Measurements from ENCODE around the gene STPG3.
A peak's percentile ranks its signal among the peaks of the same experiment; 100 is the strongest.

The STPG3 gene

DNA sequence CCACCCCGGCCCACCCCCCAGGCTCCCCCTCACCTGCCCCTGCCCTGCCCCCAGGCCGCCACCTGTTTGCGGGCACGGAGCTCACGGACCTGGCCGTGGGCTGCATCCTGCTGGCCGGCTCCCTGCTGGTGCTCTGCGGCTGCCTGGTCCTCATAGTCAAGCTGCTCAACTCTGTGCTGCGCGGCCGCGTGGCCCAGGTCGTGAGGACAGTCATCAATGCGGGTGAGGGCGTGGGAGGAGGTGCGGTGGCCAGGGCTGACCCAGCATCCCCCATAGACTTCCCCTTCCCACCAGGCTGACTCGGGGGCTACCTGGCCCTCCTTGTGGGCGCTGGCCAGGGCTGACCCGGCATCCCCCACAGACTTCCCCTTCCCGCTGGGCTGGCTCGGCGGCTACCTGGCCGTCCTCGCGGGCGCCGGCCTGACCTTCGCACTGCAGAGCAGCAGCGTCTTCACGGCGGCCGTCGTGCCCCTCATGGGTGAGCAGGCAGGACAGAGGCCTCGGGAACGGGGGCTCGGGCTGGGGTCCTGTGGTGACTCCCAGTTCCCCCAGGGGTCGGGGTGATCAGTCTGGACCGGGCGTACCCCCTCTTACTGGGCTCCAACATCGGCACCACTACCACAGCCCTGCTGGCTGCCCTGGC, 16.9 kb upstream of the STPG3 start:
- no peak overlapping the region for H3K27ac ChIP-seq
- TF ChIP-seq, protein P1, sequence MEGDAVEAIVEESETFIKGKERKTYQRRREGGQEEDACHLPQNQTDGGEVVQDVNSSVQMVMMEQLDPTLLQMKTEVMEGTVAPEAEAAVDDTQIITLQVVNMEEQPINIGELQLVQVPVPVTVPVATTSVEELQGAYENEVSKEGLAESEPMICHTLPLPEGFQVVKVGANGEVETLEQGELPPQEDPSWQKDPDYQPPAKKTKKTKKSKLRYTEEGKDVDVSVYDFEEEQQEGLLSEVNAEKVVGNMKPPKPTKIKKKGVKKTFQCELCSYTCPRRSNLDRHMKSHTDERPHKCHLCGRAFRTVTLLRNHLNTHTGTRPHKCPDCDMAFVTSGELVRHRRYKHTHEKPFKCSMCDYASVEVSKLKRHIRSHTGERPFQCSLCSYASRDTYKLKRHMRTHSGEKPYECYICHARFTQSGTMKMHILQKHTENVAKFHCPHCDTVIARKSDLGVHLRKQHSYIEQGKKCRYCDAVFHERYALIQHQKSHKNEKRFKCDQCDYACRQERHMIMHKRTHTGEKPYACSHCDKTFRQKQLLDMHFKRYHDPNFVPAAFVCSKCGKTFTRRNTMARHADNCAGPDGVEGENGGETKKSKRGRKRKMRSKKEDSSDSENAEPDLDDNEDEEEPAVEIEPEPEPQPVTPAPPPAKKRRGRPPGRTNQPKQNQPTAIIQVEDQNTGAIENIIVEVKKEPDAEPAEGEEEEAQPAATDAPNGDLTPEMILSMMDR (IDR thresholded peaks at IDR 0.05; ENCODE audit: low read depth, low read length, missing control alignments): no peak
- H3K27me3 ChIP-seq (replicated peaks): no peaks in the 10 kb centered on the region
- H3K4me3 ChIP-seq (ENCODE audit: low read depth, low read length): no peak overlapping the region
- in situ Hi-C loops (cut with HindIII; ENCODE audit: low pct_ligation_motif_present, low sequenced_read_pairs): no loop called here
- H3K36me3 ChIP-seq (replicated peaks): no peaks in the 10 kb centered on the region
- DNase-seq: no peak

DNA sequence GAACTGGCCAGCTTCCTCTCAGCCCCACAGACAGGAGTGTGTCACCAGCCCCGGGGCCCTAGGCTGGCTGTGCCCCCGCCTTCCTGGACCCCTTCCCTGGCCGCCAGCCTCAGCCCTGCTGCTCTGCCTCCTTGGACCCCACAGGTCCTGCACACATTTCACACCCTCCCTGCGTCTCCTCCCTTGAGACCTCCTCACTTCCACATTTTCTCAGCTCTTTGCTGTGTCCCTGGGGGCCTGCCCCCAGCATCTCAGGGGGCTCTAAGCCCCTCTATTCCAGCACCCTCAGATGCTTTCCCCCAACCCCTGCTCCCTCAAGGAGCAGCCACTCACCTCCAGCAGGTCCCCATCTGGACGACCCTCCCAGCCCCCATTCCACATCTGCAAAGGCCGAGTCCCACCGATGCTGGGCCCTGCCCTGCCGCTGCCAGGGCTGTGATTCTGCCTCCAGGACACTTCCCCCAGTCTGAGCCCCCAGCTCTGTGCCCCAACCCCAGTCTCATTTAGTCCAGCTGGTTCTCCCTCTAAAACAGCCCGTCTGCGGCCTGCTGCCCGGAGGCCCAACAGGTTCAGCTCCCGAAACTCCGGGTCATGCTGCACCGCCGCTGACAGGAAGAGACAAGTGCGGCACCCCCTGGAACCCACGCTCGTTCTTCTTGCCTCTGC, 16.2 kb upstream of the STPG3 start:
- in situ Hi-C loops (cut with HindIII; ENCODE audit: low pct_ligation_motif_present, low sequenced_read_pairs): no loop called here
- DNase-seq: no peak

DNA sequence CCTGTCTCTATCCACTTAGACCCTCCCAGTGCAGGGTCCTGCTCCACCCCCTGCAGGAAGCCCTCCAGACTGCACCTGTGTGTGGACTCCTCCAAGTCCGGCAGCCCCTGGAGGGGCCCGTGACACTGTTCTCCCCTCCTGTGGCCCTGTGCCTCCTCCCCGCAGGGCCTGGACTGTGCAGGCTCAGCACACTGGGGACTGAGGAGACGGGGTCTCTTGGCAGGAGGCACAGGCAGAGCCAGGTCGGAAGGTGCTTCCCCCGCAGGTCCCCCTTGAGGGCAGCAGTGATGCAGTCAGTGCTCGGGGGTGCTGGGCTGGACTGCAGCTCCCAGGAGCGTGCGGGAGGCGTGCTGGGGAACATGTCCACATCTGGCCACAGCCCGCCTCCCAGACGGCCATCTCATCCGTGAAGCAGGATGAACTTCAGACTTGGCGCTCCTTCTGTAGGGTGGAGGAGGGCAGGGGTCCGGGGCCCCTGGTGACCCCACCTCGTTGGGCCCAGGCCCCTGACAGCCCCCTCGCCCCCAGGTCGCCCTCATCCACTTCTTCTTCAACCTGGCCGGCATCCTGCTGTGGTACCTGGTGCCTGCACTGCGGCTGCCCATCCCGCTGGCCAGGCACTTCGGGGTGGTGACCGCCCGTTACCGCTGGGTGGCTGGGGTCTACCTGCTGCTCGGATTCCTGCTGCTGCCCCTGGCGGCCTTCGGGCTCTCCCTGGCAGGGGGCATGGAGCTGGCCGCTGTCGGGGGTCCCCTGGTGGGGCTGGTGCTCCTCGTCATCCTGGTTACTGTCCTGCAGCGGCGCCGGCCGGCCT, 15.5 kb upstream of the STPG3 start:
- no peak for DNase-seq
- Histone ChIP-seq H3K27ac (no peak overlapping the region), H3K27me3 (replicated peaks) (no peaks in the 10 kb centered on the region), H3K4me3 (ENCODE audit: low read depth, low read length) (no peak overlapping the region), H3K36me3 (replicated peaks) (no peaks in the 10 kb centered on the region)
- TF ChIP-seq, protein P1 (IDR thresholded peaks at IDR 0.05; ENCODE audit: low read depth, low read length, missing control alignments): no peak
- in situ Hi-C loops (cut with HindIII; ENCODE audit: low pct_ligation_motif_present, low sequenced_read_pairs): no loop called here

More for the DNA sequence above, 16.2 kb upstream of the STPG3 start:
- H3K4me3 ChIP-seq (ENCODE audit: low read depth, low read length): no peak overlapping the region
- no peak overlapping the region for H3K27ac ChIP-seq
- no peaks in the 10 kb centered on the region for H3K36me3 ChIP-seq (replicated peaks)
- TF ChIP-seq, protein P1 (IDR thresholded peaks at IDR 0.05; ENCODE audit: low read depth, low read length, missing control alignments): no peak
- H3K27me3 ChIP-seq (replicated peaks): no peaks in the 10 kb centered on the region

DNA sequence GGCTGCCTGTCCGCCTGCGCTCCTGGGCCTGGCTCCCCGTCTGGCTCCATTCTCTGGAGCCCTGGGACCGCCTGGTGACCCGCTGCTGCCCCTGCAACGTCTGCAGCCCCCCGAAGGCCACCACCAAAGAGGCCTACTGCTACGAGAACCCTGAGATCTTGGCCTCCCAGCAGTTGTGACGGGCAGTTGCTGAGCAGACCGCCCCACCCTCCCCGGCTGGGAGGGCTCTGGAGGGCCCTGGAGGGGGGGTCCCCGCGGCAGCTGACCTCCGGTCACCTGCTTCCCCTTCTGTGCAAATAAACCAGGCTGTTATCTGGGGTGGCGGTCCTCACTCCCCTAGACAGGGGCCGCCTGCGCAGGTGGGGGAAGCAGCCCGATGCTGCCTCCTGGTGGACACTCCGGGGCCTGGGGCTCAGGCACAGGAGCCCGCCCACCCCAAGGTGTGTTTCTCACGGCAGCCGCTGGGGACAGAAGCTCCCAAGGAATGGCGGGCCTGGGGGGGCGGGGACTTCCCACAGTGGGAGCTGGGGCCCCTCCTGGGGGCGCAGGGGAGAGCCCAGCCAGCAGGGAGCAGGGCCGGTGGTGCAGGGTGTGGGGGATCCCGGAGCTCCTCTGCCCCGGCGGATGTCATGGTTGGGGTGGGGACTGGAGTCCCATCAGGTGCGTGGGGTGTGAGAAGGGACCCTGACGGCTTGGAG, 14.7 kb upstream of the STPG3 start:
- no peaks in the 10 kb centered on the region for H3K36me3 ChIP-seq (replicated peaks)
- H3K27ac ChIP-seq: no peak overlapping the region
- peak; percentile 60 for DNase-seq
- in situ Hi-C loops (cut with HindIII; ENCODE audit: low pct_ligation_motif_present, low sequenced_read_pairs): no loop called here
- H3K4me3 ChIP-seq (ENCODE audit: low read depth, low read length): no peak overlapping the region
- H3K27me3 ChIP-seq (replicated peaks): no peaks in the 10 kb centered on the region
- TF ChIP-seq, protein P1 (IDR thresholded peaks at IDR 0.05; ENCODE audit: low read depth, low read length, missing control alignments): peak; percentile 100

DNA sequence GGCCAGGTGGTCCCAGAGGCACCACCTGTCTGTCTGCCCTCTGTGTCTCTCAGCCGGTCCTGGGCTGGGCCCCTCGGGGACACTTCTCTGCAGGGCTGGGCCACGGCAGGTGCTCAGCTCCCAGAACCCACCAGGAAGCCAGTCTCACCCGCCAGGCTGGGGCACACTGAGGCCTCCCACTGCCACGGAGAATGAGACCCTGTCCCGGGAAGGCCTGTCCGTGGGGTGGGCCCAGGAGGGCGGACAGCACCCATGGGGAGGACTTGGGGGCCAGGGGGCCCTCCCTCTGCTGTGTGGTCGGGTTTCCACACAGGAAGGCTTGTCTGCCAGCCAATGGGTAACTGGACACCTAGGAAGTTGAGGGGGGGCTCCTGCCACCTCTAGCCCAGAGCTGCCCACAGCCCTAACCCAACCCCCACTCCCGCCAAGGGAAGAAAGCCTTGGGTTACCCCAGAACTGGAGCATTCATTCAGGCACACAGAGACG, 14.1 kb upstream of the STPG3 start:
- no peak overlapping the region for H3K4me3 ChIP-seq (ENCODE audit: low read depth, low read length)
- TF ChIP-seq, protein P1 (IDR thresholded peaks at IDR 0.05; ENCODE audit: low read depth, low read length, missing control alignments): no peak
- no peak for DNase-seq
- no peak overlapping the region for H3K27ac ChIP-seq
- no peaks in the 10 kb centered on the region for H3K27me3 ChIP-seq (replicated peaks)
- in situ Hi-C loops (cut with HindIII; ENCODE audit: low pct_ligation_motif_present, low sequenced_read_pairs): no loop called here
- H3K36me3 ChIP-seq (replicated peaks): peaks cover 5% of the 10 kb centered on the region

Measured in brain microvascular endothelial cell (primary cell).